Activated CD4-positive, alpha-beta T cell treated with anti-CD3 and anti-CD28 coated beads for 4 hours (primary cell): ENCODE data around the gene MYOZ1.
"Not testable (repeated sequence)": the region's sequence is repeated elsewhere in the genome, so short reads cannot be mapped to it uniquely, and the experiment has no call there.

ENCODE experiments used
- DNase-seq, 2 donors: peaks; one replicate each; pipeline ENCODE4 v3.0.0-alpha.2; 2020

MYOZ1 gene

GRCh38 chr10:73641328-73642060 is at the start of gene MYOZ1:
TSS of gene MYOZ1 (minus strand) at chr10:73641474. CDS start at chr10:73640017, 1,457 bp downstream.
- DNase-seq = no peak

DNA sequence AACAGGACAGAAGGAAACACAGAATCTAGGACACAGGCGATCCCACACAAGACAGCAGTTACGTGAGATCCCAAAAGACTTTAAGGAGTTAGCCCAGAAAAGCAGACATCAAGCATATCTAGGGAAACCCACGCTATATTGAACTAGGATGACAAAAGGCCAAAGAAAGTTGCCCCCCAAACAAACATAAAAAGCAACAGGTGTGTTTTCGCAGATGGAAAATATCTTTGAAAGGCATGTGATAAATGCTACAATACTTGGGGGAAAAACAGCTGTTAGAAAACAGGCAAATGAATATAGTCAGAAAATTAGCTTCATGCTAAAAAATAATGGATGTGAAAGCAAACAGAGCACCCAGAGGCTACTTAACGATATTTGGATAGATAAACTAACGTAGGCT is 49.5 kb upstream of the MYOZ1 start:
- DNase-seq = not testable (repeated sequence)

- not testable (repeated sequence) for DNase-seq
Observed at GRCh38 chr10:73689596-73689995, 48.3 kb upstream of the MYOZ1 start.

- not testable (repeated sequence) for DNase-seq
Observed at GRCh38 chr10:73687641-73688040, 46.4 kb upstream of the MYOZ1 start.

DNA sequence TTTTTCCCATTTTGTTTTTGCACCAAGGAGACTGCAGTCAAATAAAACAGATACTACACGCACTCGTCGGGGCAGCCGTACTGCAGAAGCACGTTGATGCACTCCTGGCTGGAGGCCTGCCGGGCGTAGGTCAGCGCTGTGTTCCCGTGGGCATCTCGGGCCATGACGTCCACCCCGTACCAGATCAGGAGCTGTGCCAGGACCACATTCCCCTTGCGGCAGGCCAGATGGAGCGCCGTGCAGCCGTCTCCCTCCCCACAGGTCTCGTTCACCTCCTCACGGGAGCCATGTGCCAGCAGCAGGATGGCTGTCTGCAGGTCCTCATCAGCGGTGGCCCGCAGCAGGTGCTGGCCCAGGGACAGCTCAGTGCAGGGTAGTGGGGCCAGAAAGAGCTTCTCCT is 33.3 kb upstream of the MYOZ1 start:
- not testable (repeated sequence) for DNase-seq

DNA sequence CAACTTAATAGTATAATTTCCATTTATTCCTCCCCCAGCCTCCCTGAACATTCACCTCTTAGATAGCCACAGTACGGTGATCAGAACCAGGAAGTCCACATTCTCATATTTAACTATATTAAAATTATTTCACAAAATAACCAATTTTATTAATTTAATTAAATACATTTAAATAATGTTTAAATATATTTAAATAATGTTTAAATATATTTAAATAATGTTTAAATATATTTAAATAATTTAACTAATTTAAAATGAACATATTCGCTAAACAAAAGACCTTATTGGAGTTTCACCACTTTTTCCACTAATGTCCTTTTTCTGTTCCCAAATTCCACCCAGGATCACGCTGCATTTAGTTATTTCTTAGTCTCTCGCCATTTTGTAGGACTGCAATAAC is 27.1 kb upstream of the MYOZ1 start:
- DNase-seq = not testable (repeated sequence)

DNA sequence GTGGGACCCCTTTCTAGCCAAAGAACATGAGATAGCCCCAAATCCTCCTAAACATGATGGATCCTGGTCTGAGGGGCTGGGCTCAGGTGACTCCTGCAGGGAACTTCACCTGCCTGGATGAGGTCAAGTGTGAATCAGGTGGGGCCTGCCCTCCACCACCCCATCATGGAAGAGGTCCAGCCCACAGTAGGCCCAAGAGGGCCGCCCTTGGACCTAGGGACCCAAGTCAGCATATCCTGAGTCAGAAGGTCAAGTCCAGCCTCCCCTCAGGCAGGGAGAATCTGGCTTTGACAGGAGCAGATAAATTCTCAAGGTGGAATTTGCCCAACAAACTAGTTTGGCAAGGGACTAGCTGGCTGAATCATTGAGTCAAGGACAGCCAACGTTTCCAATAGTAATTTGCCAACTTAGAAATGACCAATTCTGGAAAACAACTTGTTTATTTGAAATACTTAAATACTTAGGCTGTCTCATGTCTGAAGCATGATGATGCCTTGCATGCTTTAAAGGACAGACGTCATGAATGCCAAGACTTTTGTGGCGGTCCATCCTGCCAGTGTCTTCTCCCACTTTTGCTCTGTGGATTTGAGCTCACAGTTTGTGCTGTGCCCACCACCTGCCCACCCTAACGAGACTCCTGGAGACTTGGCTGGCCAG is 25.0 kb upstream of the MYOZ1 start:
- DNase-seq = not testable (repeated sequence)

DNA sequence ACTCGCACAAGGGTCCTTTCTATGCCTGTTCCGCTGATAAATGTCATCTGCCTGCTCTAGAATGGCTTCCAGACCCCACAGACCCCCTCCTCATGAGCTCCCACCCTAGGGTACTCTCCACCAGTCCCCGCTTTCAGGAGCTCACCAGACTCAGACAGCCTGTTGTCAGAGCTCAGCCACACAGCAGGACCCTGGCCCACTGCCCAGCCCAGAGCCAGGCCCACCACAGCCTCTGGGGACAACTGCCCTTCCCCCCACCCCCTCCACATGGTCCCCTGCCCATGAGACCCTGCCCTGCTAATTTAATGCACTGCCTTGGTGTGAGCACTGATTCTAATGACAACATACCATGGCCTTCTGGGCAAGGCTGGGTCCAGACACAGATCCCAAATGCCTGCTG is 24.3 kb upstream of the MYOZ1 start:
- not testable (repeated sequence) for DNase-seq

DNA sequence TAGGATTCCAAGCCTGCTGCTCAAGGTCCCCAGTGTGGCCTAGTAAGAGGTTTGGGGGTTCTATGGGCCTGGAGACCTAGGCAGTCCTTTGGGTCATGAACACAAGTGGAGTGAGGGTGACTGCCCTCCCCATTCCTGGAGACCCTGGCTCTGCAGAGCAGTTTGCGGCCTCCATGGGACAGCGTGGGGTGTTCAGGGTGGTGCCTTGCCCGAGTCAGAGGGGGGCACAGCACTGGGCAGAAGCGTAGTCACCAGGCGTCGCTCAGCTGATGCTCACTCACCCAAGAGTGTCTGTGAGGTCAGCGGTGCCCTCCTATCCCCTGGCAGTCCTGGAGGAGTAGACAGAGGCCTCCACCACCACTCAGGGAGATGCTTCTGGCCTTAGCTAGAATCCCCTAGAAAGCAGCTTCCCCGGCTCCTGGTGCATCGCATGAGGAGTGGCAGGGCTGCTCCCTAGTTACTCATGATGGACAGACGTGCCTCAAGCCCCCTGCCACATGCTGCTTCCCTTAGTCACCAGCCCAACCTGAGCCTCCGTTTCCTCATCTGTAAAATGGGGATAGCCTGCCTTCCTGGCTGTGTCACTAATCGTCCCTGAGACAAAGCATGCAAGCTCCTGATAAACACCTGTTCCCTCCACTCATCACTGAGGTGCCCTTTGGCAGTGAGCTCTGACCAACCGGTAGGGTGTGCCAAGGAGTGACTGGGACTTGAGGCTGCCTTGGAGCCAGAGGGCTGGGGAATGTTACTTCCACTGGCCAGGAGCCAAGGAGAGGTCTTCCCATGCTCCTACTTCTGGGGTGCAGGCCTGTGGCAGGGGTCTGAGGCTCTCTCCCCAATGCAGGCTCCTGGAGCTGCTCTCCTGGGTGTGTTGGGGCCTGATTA is 23.1 kb upstream of the MYOZ1 start:
- not testable (repeated sequence) for DNase-seq

DNA sequence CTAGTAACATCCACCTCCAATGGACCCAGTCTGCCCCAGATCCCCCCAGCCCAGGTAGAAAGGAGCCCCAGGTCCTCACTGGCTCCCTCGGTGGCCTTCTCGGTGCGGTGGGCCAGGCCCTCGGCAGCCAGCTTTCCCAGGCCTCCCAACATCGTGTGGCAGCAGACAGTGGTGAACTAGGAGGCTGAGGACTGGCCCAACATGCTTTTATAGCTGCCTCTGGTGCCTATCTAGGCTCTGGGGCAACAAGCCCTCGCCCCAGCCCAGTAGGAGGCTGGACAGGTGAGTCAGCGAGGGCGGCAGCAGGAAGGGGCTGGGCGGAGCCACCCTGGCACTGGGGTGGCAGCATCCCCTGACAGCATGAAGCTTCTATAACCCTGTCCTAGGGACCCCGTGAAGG is 22.3 kb upstream of the MYOZ1 start:
- not testable (repeated sequence) for DNase-seq

- DNase-seq = not testable (repeated sequence)
Observed at GRCh38 chr10:73662705-73663104, 21.4 kb upstream of the MYOZ1 start.

- no peak for DNase-seq
Observed at GRCh38 chr10:73655990-73656298, 14.7 kb upstream of the MYOZ1 start, which contains the start of gene SYNPO2L. TSS of gene SYNPO2L (minus strand) at chr10:73656029. CDS start at chr10:73655922, 107 bp downstream.

GRCh38 chr10:73655257-73655989 is 14.1 kb upstream of the MYOZ1 start:
- DNase-seq = no peak

DNA sequence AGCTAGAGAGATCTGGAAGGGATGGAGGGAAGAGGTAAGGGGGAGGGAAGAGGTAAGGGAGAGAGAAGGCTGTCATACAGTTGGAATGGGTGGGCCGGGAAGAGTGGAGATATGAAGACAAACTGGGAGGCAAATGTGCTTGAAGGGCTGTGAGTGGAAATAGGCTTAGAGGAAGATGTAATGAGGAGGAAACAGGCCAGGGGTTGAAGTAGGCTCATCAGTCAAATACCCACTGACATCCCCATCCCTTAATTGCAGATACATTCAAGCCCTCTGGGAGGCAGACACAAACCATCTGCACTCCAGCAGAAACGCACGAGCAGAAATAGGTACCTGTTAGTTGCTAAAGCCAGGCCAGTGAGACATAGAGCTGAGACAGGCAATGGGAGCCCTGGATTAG is 12.4 kb upstream of the MYOZ1 start:
- no peak for DNase-seq

- DNase-seq = no peak
Observed at GRCh38 chr10:73653195-73653594, 11.9 kb upstream of the MYOZ1 start.

- no peak for DNase-seq
Observed at GRCh38 chr10:73650537-73651331, 9.5 kb upstream of the MYOZ1 start.

GRCh38 chr10:73649876-73650536 is 8.7 kb upstream of the MYOZ1 start:
- no peak for DNase-seq

GRCh38 chr10:73648975-73649829 is 7.9 kb upstream of the MYOZ1 start:
- DNase-seq = no peak

DNA sequence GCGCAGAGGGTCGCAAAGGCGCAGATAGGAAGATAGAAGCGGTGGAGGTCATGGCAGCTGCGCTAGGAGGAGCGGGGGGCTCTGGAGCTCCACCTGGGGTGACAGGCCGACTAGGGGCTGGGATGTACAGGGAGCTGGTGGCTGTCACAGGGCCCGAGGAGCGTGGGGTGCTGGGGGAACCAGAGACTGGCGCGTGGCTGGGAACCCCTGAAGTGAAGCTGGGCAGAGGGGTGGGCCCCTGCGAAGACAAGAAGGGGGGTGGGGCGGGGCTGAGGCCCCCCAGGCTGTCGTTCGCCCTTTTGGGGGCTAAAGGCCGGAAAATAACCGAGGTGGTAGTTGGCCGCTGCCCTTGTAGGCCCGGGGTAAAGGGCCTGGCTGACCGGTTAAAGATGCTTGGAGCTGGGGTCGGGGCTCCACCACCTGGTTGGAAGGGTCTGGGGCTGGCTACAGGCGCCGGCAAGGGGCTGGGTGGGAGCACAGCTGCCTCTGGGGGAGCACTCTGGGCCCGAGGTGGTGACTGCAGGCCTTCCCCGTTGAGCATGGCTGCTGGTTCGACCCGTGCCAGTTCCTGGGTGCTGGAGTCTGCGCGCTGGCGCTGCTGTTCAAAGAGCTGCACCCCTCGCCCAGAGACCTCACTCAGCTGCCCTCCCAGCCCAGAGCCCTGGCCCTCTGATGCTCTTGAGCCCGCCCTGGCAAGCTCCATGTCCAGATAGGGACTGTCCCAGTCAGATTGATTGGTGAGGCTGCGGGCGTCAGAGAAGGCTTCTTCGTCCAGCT is 6.8 kb upstream of the MYOZ1 start:
- no peak for DNase-seq
